B cell (primary cell): Measurements from ENCODE around the gene ABCC3.

ENCODE experiments used
- CTCF ChIP-seq: fragments of 200-600 bp; IDR thresholded peaks from one replicate; pipeline ENCODE4 v1.8.0; 2022; ENCODE audit warnings: antibody characterized with exemption, mild to moderate bottlenecking
- EZH2 ChIP-seq: IDR thresholded peaks from 2 replicates; pipeline ENCODE4 v1.6.1; 2012; ENCODE audit warnings: borderline replicate concordance, low read depth, mild to moderate bottlenecking, moderate library complexity, low read length; ENCODE audit not compliant: insufficient read depth, poor library complexity, severe bottlenecking

- TF ChIP-seq CTCF (no peak), EZH2 (no peak)
These were observed 30.2 kb upstream of the ABCC3 start for GRCh38 chr17:50604513-50604912.
